Measurements from ENCODE around the gene ANKRD17. TPM values are rescaled to one million over a fixed set of nuclear protein-coding genes. Genes with fewer than 3 reads are reported as not detected.
"Not testable (repeated sequence)": the region's sequence is repeated elsewhere in the genome, so short reads cannot be mapped to it uniquely, and the experiment has no call there.

The ANKRD17 gene
- total RNA-seq, 1 donor = 34.4 TPM

DNA sequence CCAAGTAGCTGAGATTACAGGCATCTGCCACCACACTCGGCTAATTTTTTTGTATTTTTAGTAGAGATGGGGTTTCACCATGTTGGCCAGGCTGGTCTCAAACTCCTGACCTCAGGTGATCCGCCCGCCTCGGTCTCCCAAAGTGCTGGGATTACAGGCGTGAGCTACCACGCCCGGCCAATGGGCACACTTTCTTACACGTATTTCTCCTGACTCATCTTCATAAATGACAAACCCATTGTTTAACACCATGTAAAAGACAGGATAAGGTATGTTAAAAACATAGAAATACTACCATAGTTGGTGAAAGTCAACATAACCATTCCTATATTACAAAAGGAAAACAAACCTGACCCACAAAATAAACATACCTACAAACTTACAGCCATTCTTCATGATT lies 2.8 kb downstream of the ANKRD17 start:
- H3K27me3 ChIP-seq (ENCODE audit: insufficient read depth, low read length); H3K4me3 ChIP-seq (ENCODE audit: low read length); H3K9me3 ChIP-seq (ENCODE audit: low read depth, low read length): not testable (repeated sequence)
- peaks cover 41% of the 10 kb centered on the region for H3K4me1 ChIP-seq (ENCODE audit: insufficient read depth, low read length)

DNA sequence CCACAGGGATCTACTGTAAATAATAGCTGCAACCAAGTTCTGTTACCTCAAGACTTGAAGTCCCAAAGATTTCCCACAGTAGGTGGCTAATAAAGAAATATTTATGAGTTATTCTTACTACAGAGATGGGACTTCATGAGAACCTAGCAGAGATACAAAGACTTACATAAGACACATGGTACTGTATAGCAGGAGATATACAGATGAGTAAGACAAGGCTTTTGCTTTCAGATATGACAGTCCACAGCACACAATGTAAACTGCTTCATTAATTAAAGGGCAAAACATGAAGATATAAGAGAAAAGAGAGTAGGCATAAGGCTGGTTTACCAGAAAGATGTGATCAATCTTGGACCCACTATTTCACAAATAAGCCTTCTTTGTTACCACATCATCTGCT lies 6.6 kb downstream of the ANKRD17 start:
- H3K27me3 ChIP-seq (ENCODE audit: insufficient read depth, low read length) = no peaks in the 10 kb centered on the region
- H3K4me3 ChIP-seq (ENCODE audit: low read length) = no peak overlapping the region
- H3K4me1 ChIP-seq (ENCODE audit: insufficient read depth, low read length) = peaks cover 19% of the 10 kb centered on the region
- no peaks in the 10 kb centered on the region for H3K9me3 ChIP-seq (ENCODE audit: low read depth, low read length)

DNA sequence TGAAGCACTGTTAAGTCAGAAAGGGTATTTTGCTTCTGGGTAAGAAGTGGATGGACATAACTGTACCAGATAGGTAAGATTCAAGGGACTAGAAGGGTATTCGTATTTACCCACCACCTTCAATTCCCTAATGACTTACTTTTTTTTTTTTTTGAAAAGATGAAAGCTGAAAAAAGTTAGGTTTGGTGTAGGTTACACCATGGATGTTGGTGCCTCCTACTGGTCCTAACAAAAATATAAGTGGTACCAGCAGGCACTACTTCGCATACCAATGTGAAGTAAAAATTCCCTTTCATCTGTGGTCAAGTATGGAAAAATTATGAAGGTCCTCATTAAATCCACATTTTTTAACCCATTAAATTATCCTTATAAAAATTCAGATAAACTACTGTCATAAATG lies 7.2 kb downstream of the ANKRD17 start:
- H3K27me3 ChIP-seq (ENCODE audit: insufficient read depth, low read length) = no peaks in the 10 kb centered on the region
- H3K4me3 ChIP-seq (ENCODE audit: low read length) = no peak overlapping the region
- H3K4me1 ChIP-seq (ENCODE audit: insufficient read depth, low read length) = peaks cover 13% of the 10 kb centered on the region
- no peaks in the 10 kb centered on the region for H3K9me3 ChIP-seq (ENCODE audit: low read depth, low read length)

DNA sequence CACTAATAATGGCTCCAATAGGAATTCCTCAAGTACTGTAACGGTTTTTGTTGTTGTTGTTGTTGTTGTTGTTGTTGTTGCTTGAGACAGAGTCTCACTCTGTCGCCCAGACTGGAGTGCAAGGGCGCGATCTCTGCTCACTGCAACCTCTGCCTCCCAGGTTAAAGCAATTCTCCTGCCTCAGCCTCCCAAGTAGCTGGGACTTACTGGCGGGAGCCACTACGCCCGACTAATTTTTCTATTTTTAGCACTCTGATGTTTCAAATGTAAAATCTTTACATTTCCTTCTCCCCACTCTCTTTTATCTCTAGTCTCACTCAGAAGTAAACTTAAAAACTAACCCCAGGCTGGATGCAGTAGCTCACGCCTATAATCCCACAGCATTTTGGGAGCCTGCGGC lies 8.0 kb downstream of the ANKRD17 start:
- Histone ChIP-seq H3K4me3 (ENCODE audit: low read length) (no peak overlapping the region), H3K9me3 (ENCODE audit: low read depth, low read length) (no peaks in the 10 kb centered on the region), H3K4me1 (ENCODE audit: insufficient read depth, low read length) (peaks cover 8% of the 10 kb centered on the region), H3K27me3 (ENCODE audit: insufficient read depth, low read length) (no peaks in the 10 kb centered on the region)

DNA sequence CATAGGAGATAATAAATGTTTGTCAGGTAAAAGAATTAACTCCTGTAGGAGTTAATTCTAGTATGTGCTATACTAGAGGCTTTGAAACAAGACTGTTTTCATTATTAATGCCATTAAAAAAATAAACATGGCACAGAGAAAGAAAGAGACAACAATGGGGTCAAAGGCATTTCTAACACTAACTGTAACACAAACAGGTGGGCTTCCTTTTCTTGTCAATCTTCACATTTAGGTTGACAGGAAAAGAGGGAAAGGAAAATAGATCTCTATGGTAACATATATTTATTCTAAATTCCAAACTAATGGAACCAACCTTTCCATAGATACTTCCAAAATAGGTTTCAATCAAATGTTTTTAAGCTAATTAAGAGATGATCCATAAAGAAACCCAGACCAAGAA lies 9.8 kb downstream of the ANKRD17 start:
- no peaks in the 10 kb centered on the region for H3K4me1 ChIP-seq (ENCODE audit: insufficient read depth, low read length)
- H3K4me3 ChIP-seq (ENCODE audit: low read length) = no peak overlapping the region
- H3K9me3 ChIP-seq (ENCODE audit: low read depth, low read length) = no peaks in the 10 kb centered on the region
- no peaks in the 10 kb centered on the region for H3K27me3 ChIP-seq (ENCODE audit: insufficient read depth, low read length)

DNA sequence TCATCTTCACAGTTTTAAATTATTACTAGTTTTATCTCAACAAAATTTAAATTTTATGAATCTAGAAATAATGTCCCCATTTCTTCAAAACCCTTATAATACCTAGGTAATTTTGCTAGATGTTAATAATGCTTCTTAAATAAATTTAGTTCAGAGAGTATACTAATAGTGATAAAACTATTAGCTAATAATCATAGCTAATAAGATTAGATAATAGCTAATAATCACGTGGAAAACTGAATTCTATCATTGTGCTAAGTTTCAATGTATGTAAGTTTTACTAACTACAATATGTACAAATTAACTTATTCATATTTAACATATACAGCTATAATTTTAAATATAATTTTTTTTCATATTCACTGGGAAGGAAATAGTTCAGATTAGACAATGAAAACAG lies 10.2 kb downstream of the ANKRD17 start:
- H3K4me3 ChIP-seq (ENCODE audit: low read length) = no peak overlapping the region
- H3K4me1 ChIP-seq (ENCODE audit: insufficient read depth, low read length) = no peaks in the 10 kb centered on the region
- no peaks in the 10 kb centered on the region for H3K27me3 ChIP-seq (ENCODE audit: insufficient read depth, low read length)
- no peaks in the 10 kb centered on the region for H3K9me3 ChIP-seq (ENCODE audit: low read depth, low read length)

DNA sequence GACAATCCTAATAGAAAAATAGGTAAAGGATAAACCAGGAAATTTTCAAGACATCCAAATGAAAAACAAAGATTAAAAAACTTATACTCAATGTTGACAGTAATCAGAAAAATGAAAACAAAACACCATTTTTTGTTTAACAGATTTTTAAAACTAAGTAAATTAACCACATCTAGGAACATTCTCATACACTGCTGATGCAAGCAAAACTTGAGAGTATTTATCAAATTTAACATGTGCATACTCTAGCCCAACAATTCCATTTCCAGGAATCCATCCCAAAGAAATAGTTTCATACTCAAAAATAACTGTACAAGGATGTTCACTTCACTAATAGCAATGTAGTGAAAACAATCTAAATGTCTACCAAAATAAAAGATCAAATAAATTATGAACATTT lies 11.5 kb downstream of the ANKRD17 start:
- H3K9me3 ChIP-seq (ENCODE audit: low read depth, low read length) = no peaks in the 10 kb centered on the region
- H3K4me3 ChIP-seq (ENCODE audit: low read length) = no peak overlapping the region
- H3K4me1 ChIP-seq (ENCODE audit: insufficient read depth, low read length) = no peaks in the 10 kb centered on the region
- no peaks in the 10 kb centered on the region for H3K27me3 ChIP-seq (ENCODE audit: insufficient read depth, low read length)

DNA sequence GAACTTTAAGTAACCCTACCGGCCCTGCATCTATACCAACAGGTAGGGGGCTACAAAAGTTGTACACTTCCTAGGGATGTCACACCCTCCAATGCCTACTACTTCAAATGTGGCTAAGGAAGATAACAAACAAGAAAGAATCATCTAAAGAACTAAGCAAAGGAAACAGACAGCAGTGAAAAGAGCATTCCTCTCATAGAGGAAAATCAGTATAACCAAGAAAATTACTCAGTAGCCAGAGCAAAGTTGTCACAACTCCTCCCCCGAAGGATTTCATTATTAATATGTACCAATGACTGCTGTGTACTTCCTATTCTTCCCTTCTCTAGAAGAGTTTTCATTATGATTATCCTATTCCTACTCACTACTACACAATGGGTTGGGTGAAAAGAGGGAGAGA lies 12.6 kb downstream of the ANKRD17 start:
- no peaks in the 10 kb centered on the region for H3K9me3 ChIP-seq (ENCODE audit: low read depth, low read length)
- H3K4me3 ChIP-seq (ENCODE audit: low read length) = no peak overlapping the region
- no peaks in the 10 kb centered on the region for H3K27me3 ChIP-seq (ENCODE audit: insufficient read depth, low read length)
- H3K4me1 ChIP-seq (ENCODE audit: insufficient read depth, low read length) = no peaks in the 10 kb centered on the region

DNA sequence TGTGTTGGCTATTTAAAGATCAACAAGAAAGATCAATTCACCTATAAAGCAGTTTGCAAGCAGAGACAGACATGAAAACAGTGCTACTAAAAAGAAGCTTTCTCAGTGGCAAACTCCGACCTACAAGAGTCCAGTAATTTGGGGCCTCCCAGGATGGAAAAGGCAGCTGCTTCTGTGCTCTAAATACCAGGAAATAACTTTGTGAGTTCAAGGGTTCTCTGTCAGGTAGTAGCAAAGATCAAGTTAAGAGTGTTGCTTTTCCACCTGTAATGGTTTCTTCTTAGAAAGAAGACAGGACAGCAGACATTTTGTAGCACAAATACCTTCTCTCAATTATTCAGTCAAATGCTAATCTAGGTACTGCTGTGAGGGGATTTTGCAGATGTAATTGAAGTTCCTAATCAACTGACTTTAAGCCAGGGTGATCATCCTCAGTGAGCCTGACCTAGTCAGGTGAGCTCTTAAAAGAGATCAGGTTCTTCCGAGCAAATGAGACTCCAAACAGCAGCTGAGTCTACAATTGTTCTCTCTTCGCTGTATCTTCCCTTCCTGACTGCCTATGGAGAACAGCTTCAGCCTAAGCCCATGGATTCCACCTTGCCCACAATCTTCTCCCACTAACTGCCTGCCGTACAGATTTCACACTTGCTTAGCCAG lies 13.5 kb downstream of the ANKRD17 start:
- H3K4me3 ChIP-seq (ENCODE audit: low read length) = no peak overlapping the region
- H3K27me3 ChIP-seq (ENCODE audit: insufficient read depth, low read length) = no peaks in the 10 kb centered on the region
- H3K4me1 ChIP-seq (ENCODE audit: insufficient read depth, low read length) = peaks cover 3% of the 10 kb centered on the region
- H3K9me3 ChIP-seq (ENCODE audit: low read depth, low read length) = no peaks in the 10 kb centered on the region

DNA sequence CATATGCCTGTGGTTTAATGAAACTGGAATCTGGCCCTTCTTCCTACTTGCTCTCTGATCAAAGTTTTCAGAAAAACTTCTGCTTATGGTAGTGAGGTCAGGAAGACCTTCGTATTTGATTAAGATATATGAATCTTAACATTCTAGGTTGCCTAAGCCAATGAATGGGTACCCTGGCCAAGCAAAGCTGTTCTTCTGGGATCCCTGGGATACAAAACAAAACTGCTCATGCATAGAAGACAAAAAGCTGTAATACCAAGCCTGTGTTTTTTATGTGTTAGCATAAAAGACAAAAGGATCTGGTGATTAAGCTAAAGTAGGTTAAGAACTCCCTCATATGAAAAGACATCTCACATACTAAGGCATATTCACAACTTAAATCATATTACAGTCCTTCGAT lies 21.6 kb downstream of the ANKRD17 start:
- H3K4me3 ChIP-seq (ENCODE audit: low read length) = no peak overlapping the region
- no peaks in the 10 kb centered on the region for H3K27me3 ChIP-seq (ENCODE audit: insufficient read depth, low read length)
- peaks cover 3% of the 10 kb centered on the region for H3K4me1 ChIP-seq (ENCODE audit: insufficient read depth, low read length)
- H3K9me3 ChIP-seq (ENCODE audit: low read depth, low read length) = no peaks in the 10 kb centered on the region

DNA sequence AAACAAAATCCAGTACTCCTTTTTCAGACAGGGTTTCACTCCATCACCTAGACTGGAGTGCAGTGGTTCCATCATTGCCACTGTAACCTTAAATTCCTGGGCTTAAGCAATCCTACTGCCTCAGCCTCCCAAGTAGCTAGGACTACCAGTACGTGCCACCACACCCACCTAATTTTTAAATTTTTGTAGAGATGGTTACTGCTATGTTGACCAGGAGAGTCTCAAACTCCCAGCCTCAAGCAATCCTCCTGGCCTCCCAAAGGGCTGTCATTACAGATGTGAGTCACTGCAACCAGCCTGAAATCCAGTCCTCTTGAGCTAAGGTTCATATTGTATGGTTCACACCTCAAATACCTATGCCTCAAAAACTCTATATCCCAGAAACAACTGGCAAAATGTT lies 22.4 kb downstream of the ANKRD17 start:
- Histone ChIP-seq H3K4me3 (ENCODE audit: low read length) (no peak overlapping the region), H3K4me1 (ENCODE audit: insufficient read depth, low read length) (peaks cover 3% of the 10 kb centered on the region), H3K9me3 (ENCODE audit: low read depth, low read length) (no peaks in the 10 kb centered on the region), H3K27me3 (ENCODE audit: insufficient read depth, low read length) (no peaks in the 10 kb centered on the region)

DNA sequence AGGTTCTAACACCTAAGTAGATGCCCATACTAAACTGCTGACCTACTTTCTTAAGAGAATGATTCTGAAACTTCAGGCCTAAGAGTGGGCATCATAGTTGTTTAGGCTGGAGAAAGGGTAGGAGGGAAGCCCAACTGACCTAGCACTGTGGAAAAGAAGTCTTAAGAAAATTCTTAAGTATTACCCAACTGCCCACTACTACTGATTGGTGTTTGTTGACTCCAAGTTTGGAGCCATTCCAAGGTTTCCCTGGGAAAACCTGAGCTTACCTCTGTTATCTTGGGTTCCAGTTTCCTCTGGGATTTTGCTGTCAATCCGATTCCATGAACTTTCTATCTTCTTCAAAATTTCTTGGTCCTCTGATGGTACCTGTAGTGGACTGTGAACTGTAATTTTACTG lies 23.9 kb downstream of the ANKRD17 start:
- H3K4me3 ChIP-seq (ENCODE audit: low read length) = no peak overlapping the region
- H3K4me1 ChIP-seq (ENCODE audit: insufficient read depth, low read length) = no peaks in the 10 kb centered on the region
- no peaks in the 10 kb centered on the region for H3K9me3 ChIP-seq (ENCODE audit: low read depth, low read length)
- H3K27me3 ChIP-seq (ENCODE audit: insufficient read depth, low read length) = no peaks in the 10 kb centered on the region

DNA sequence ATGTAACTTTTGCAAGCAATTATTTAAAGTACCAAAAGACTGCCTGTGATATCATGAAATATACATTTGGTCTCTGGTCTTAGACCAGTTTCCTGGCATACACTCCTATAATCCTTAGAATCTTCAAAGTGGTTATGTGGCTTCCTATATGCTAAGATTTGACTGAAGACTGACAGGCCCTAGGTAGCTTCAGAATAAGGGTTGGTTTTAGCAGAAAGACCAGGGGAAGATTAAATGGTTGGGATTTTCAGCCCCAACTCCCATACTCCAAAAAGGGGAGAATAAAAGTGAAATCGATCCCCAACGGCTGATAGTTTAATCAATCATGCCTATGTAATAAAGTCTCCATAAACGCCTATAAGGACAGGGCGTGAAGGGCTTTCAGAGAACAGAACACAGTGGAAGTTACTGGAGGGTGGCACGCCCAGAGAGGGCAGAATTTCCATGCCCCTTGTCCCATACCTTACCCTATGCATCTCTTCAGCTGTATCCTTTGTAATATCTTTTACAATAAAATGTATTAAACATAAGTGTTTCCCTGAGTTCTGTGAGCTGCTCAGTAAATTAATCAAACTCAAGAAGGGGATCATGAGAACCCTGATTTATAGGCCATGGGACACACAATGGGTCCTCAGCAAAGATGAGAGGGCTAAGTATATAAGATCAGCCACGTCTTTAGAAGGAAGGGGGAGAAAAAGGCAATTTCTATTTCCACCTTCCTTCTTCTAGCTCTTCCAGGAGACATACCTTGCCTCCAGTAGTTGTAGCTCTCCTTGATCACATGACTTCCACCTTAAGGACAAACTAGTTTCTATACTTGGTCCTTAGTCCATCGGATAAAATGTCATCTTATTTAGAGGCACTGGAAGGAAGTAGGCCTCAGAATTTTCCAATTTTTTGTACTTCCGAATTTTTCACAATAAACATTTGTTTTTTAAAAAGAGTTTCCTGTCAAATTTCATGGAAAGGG lies 26.8 kb downstream of the ANKRD17 start:
- H3K9me3 ChIP-seq (ENCODE audit: low read depth, low read length) = no peaks in the 10 kb centered on the region
- H3K4me3 ChIP-seq (ENCODE audit: low read length) = no peak overlapping the region
- no peaks in the 10 kb centered on the region for H3K4me1 ChIP-seq (ENCODE audit: insufficient read depth, low read length)
- no peaks in the 10 kb centered on the region for H3K27me3 ChIP-seq (ENCODE audit: insufficient read depth, low read length)

DNA sequence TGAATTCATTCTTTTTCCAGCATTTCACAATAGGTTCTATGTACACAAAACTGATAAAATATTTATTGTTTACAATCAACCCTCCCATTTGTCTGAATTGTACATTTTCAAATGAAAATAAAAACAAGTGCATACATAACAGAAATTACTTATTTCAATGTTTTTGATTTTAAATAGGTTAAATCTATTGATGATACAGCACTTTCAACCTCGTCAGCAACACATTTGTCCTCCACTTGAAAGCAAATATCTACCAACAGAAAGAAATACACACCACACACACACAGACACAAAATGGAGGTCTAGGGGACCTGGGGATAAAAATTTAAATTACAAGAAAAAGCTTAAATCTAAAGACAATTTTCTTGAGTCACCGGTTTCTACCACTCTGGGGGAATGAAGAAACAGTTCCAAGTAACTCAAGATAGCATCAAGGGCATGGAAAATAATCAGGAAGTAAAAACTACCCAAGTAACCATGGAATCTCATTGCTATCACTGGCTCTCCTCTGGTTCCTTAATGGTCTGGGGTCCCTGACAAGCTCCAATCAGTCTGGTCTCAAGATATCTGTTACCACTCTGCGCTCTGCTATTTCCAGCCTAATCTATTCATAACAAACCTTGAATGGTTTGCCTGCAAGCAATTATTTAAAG lies 27.6 kb downstream of the ANKRD17 start:
- no peaks in the 10 kb centered on the region for H3K27me3 ChIP-seq (ENCODE audit: insufficient read depth, low read length)

DNA sequence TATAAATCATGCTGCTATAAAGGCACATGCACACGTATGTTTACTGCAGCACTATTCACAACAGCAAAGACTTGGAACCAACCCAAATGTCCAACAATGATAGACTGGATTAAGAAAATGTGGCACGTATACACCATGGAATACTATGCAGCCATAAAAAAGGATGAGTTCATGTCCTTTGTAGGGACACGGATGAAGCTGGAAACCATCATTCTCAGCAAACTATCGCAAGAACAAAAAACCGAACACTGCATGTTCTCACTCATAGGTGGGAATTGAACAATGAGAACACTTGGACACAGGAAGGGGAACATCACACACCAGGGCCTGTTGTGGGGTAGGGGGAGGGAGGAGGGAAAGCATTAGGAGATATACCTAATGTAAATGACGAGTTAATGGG lies 29.8 kb downstream of the ANKRD17 start:
- not testable (repeated sequence) for H3K4me3 ChIP-seq (ENCODE audit: low read length); H3K4me1 ChIP-seq (ENCODE audit: insufficient read depth, low read length); H3K9me3 ChIP-seq (ENCODE audit: low read depth, low read length); H3K27me3 ChIP-seq (ENCODE audit: insufficient read depth, low read length)

More for the DNA sequence above, 27.6 kb downstream of the ANKRD17 start:
- H3K4me3 ChIP-seq (ENCODE audit: low read length) = no peak overlapping the region
- H3K9me3 ChIP-seq (ENCODE audit: low read depth, low read length) = no peaks in the 10 kb centered on the region
- no peaks in the 10 kb centered on the region for H3K4me1 ChIP-seq (ENCODE audit: insufficient read depth, low read length)

All from mononuclear cell (primary cell).